ENCODE data around the gene TSPEAR.

TSPEAR gene

GRCh38 chr21:44456214-44456914 lies 255.0 kb downstream of the TSPEAR start:
- no peak for DNase-seq

- peak; percentile 8 for DNase-seq
These were observed 255.7 kb downstream of the TSPEAR start for GRCh38 chr21:44455524-44456213.

- DNase-seq = peak; percentile 82
These were observed 256.4 kb downstream of the TSPEAR start, which contains the start of gene LRRC3 for GRCh38 chr21:44454747-44455523. Gene LRRC3, plus strand, starts transcription at chr21:44455510. Its CDS starts 1,135 bp downstream, at chr21:44456645.

GRCh38 chr21:44454058-44454457 lies 257.3 kb downstream of the TSPEAR start:
- DNase-seq = no peak

GRCh38 chr21:44453120-44453519 lies 258.3 kb downstream of the TSPEAR start:
- DNase-seq = no peak

- DNase-seq = no peak
These were observed 260.4 kb downstream of the TSPEAR start for GRCh38 chr21:44450999-44451398.

GRCh38 chr21:44450402-44450801 lies 261.0 kb downstream of the TSPEAR start:
- DNase-seq = no peak

GRCh38 chr21:44449473-44450363 lies 261.7 kb downstream of the TSPEAR start:
- no peak for DNase-seq

GRCh38 chr21:44448651-44449131 lies 262.7 kb downstream of the TSPEAR start:
- no peak for DNase-seq

Data from T-helper 9 cell (primary cell).